Suprapubic skin (tissue), 4 donors: ENCODE measurements around the gene VPS45.

ENCODE experiments used
- EP300 ChIP-seq: sonication (generic); formaldehyde crosslinking; IDR thresholded peaks from one replicate; pipeline ENCODE4 v1.6.1; 2017; ENCODE audit warnings: antibody characterized with exemption
- POLR2A ChIP-seq, 2 donors: fragments of 450-650 bp; IDR thresholded peaks; one replicate each; pipeline ENCODE4 v1.6.1; 2017; ENCODE audit warnings: antibody characterized with exemption in 2 of 2, mild to moderate bottlenecking in 2 of 2, moderate library complexity in 2 of 2
- POLR2AphosphoS5 ChIP-seq, 3 donors: sonication (generic); formaldehyde crosslinking; IDR thresholded peaks; one replicate each; pipeline ENCODE4 v1.6.1; 2017; ENCODE audit warnings: antibody characterized with exemption in 3 of 3
- TF ChIP-seq, protein P1 (sequence below), 2 donors: fragments of 200-600 bp in 1 of 2; fragments of 450-650 bp in 1 of 2; sonication (generic) in 1 of 2; IDR thresholded peaks; one replicate each; pipeline ENCODE4 v1.5.1; 2016 to 2019; ENCODE audit warnings: antibody characterized with exemption in 2 of 2, mild to moderate bottlenecking in 1 of 2, moderate library complexity in 1 of 2

DNA sequence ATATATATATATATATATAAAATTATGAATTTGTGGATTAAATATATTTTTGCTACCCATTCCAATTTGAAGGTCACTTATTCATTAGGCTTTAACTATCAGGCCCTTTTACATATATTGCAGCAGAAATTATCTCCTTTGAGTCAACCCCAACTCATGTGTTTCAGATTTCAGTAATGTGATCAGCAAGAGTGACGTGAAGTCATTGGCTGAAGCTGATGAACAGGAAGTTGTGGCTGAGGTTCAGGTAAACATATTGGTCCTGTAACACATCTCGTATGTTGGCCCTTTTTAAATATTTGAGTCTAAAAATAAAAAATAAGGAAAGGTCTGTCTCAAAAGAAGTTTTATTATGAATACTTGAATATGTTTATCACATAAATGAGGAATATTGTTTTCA lies 8.5 kb downstream of the VPS45 start:
- TF ChIP-seq, protein P1, sequence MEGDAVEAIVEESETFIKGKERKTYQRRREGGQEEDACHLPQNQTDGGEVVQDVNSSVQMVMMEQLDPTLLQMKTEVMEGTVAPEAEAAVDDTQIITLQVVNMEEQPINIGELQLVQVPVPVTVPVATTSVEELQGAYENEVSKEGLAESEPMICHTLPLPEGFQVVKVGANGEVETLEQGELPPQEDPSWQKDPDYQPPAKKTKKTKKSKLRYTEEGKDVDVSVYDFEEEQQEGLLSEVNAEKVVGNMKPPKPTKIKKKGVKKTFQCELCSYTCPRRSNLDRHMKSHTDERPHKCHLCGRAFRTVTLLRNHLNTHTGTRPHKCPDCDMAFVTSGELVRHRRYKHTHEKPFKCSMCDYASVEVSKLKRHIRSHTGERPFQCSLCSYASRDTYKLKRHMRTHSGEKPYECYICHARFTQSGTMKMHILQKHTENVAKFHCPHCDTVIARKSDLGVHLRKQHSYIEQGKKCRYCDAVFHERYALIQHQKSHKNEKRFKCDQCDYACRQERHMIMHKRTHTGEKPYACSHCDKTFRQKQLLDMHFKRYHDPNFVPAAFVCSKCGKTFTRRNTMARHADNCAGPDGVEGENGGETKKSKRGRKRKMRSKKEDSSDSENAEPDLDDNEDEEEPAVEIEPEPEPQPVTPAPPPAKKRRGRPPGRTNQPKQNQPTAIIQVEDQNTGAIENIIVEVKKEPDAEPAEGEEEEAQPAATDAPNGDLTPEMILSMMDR (IDR thresholded peaks at IDR 0.05): no peak
- no peak for TF ChIP-seq POLR2A (IDR thresholded peaks at IDR 0.05)
- TF ChIP-seq POLR2AphosphoS5 (IDR thresholded peaks at IDR 0.05): no peak
- TF ChIP-seq EP300: no peak
